NCI-H2107 (cell line): ENCODE measurements around the gene RRN3.
"Not testable (repeated sequence)": the region's sequence is repeated elsewhere in the genome, so short reads cannot be mapped to it uniquely, and the experiment has no call there.

Experiments used
- DNase-seq: peaks from one replicate; lab custom pipeline; 2025; lab: John Stamatoyannopoulos, UW

RRN3 gene

GRCh38 chr16:15099366-15099909 is 5.4 kb upstream of the RRN3 start:
- DNase-seq, result not testable (repeated sequence)

GRCh38 chr16:15096583-15096972 is 2.5 kb upstream of the RRN3 start:
- DNase-seq, result not testable (repeated sequence)

- DNase-seq, result not testable (repeated sequence)
Observed at GRCh38 chr16:15093571-15093954, 509 bp downstream of the RRN3 start.

- not testable (repeated sequence) for DNase-seq
Observed at GRCh38 chr16:15090663-15091269, 3.3 kb downstream of the RRN3 start.

- DNase-seq, result not testable (repeated sequence)
Observed at GRCh38 chr16:15082788-15083187, 11.3 kb downstream of the RRN3 start.

- not testable (repeated sequence) for DNase-seq
Observed at GRCh38 chr16:15080883-15081282, 13.2 kb downstream of the RRN3 start.

- DNase-seq, result not testable (repeated sequence)
Observed at GRCh38 chr16:15076161-15076560, 17.9 kb downstream of the RRN3 start.

- DNase-seq, result no peak
Observed at GRCh38 chr16:15073101-15073500, 21.0 kb downstream of the RRN3 start.

GRCh38 chr16:15071916-15072769 is 21.9 kb downstream of the RRN3 start:
- DNase-seq, result not testable (repeated sequence)

GRCh38 chr16:15071013-15071412 is 23.1 kb downstream of the RRN3 start:
- DNase-seq, result not testable (repeated sequence)

GRCh38 chr16:15066690-15067089 is 27.4 kb downstream of the RRN3 start:
- not testable (repeated sequence) for DNase-seq

- not testable (repeated sequence) for DNase-seq
Observed at GRCh38 chr16:15065961-15066360, 28.1 kb downstream of the RRN3 start.

GRCh38 chr16:15062085-15062810 is 31.8 kb downstream of the RRN3 start:
- DNase-seq, result not testable (repeated sequence)

- DNase-seq, result no peak
Observed at GRCh38 chr16:15059324-15059723, 34.7 kb downstream of the RRN3 start.

- no peak for DNase-seq
Observed at GRCh38 chr16:15057681-15058417, 36.2 kb downstream of the RRN3 start.

GRCh38 chr16:15055141-15056053 is 38.7 kb downstream of the RRN3 start:
- DNase-seq, result no peak

GRCh38 chr16:15054357-15055140 is 39.5 kb downstream of the RRN3 start:
- DNase-seq, result no peak

- no peak for DNase-seq
Observed at GRCh38 chr16:15053904-15054303, 40.2 kb downstream of the RRN3 start.

- no peak for DNase-seq
Observed at GRCh38 chr16:15052747-15053476, 41.2 kb downstream of the RRN3 start.
